ENCODE results near the gene KRT76.

The KRT76 gene

GRCh38 chr12:52776913-52777395, at the start of gene KRT76:
Gene KRT76 (minus strand): TSS chr12:52777345. CDS start chr12:52777291, 54 bp downstream.
- FAIRE-seq, result no peak

DNA sequence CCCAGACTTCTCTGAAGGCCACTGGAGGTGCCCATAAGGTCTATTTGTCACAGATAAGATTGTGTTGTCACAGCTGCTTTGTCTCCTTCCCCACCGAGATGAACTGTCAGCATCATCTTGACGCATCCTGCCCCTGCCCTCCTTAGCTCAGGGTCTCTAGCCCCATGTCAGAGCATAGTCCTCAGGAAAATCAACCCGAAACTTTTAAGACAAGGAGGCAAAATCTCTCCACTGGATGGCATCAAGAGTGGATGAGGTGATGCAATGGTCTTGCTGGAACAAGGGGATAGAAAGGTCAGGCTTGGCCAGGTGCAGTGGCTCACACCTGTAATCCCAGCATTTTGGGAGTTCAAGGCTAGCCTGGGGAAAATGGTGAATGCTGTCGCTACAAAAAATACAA, 48.8 kb upstream of the KRT76 start:
- FAIRE-seq, result no peak

- FAIRE-seq, result no peak
These were observed 47.7 kb upstream of the KRT76 start for GRCh38 chr12:52824741-52825410.

- FAIRE-seq, result no peak
These were observed 46.8 kb upstream of the KRT76 start for GRCh38 chr12:52823761-52824450.

DNA sequence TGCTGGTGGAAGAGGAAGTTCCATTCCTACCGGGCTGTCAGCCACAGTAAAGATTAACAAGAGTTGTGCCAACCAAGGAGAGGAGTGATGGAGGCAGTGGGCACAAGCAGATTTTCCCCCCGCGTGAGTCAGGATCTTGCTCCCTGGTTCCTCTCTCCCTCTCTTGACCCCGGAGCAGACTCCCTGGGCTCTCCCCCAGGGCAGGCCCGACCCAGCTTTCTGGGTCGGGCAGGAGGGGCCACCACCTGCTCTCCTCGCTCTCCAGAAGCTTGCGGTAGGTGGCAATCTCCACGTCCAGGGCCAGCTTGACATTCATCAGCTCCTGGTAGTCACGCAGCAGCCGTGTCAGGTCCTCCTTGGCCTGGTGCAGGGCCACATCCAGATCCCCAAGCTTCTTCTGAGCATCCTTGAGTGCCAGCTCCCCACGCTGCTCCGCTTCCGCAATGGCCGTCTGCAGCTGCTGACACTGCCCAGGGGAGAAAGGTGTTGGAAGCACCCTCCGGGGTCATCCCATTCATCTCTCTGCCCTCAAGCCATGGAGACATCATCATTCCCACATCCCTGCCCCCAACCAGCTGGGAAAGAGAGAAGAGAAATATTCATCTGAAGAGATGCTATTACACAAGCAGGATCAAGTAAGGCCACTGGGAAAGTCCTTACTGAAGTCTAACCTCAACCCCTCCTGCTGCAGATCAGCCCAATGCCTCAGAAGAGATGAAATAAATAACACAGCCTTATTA, 45.8 kb upstream of the KRT76 start:
- no peak for FAIRE-seq

GRCh38 chr12:52821826-52822660, 44.9 kb upstream of the KRT76 start:
- FAIRE-seq, result no peak

GRCh38 chr12:52821071-52821730, 44.1 kb upstream of the KRT76 start:
- FAIRE-seq, result no peak

GRCh38 chr12:52820521-52820920, 43.4 kb upstream of the KRT76 start:
- FAIRE-seq, result no peak

GRCh38 chr12:52819731-52820510, 42.8 kb upstream of the KRT76 start:
- FAIRE-seq, result no peak

DNA sequence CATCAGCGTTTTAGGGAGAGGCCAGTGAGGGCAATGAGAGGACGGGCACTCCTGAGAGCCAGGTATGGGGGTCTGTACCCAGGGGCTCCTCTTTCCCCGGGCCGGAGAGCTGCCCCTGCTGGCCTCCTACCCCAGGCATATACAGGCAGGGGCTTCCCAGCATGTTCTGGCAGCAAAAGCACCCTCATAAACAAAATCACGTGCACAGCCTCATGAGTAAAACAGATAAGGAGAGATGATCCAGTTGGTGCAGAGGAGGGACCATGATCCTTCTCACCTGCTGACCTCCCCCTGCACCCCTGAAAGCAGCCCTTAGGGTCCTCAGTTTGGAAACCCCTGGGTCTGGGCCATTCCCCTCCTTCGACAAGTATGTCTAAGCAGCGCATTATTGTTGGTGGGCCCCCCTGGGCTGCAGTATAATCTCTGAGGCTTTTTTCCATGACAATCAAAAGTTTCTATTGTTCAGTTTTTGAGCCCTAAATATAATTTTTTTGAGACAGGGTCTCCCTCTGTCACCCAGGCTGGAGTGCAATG, 41.8 kb upstream of the KRT76 start:
- no peak for FAIRE-seq

DNA sequence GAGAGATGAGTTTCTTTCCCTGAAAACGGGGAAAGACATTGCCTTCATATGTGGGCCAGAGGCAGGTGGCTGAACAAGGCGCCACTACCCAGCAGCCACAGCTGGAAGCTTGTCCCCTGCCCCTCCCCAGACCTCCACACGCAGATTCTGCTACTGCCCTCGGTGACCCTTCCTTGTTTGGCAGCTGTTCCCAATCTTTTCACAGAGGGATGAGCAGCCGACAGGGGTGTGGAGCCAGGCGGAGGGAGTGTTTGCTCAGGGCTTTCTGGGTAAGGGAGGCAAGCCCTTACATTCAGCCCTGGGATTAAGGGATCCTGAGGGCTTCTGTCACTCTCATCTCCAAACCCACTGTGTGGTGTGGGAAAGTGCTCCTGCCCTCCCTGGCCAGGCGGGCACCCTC, 41.2 kb upstream of the KRT76 start:
- no peak for FAIRE-seq

- no peak for FAIRE-seq
These were observed 40.6 kb upstream of the KRT76 start for GRCh38 chr12:52817699-52818238.

DNA sequence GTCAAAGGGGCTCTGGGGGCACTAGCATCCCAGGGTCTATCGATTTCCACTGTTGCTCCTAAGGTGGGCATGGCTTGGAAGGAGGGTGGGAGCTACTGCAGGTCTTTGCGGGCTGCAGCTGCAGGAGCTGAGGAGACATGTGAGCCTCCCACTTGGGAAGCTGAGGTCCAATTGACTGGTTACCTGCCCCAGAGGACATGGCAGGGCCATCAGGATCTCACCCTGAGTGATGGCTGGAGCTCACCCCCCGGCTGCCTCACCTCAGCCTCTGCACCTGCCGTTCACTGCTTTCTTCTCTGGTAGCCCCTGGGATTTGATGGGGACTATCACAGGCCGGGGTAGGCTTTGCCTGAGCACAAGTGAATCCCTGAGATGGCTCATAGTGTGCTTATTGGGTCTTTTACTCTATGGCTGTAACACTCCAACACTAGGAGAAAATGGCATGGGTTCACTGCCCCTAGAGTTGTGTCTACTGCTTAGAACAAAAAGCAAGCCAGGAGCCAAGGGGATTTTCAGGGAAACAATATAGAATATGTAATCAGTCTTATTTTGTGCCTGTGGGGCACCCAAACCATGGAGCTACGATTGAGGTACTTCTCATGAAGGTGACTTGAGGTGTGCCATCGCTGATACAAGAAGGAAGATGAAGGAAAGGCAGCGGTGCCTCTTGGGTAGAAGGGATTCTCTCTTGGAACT, 40.0 kb upstream of the KRT76 start:
- FAIRE-seq, result no peak

DNA sequence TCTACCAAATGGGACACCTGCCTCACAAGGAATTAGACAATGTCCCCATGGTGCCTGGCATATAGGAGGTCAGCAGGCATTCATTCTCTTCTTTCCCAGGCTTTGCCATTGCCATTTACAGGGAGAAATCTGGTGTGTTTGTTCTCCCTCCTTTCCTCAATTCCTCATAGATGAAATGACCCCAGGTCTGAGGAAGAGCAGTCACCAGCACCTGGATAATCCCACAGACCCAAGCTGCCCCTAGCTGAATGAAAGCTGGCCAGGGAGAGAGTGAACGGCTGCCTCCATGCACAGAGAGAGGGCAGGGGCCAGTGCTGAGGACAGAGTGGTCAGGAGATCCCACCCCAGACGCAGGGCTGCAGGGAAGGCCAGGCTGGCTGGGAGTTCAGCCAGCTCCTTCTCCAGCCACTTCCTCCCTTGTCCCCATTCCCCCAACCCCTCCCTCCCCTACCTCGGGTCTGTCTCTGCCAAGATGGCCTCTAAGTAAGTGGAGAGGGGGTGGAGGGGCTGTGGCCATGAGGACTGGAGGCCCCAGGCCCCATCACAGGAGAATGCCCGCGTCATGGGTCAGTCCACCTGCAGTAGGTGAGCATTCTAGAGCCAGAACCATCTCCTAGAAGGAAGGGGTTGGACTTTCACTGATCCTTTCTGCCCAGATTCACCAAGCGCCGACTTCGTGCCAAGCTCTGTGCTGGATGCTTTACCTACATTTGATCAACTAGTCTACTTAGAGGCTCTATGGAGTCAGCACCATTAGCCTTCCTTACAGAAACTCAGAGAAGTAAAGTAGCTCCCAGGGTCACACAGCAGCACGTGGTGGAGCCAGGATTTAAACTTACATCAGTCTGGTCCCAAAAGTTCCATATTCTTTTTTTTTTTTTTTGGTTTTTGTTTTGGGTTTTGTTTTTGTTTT, 38.8 kb upstream of the KRT76 start:
- no peak for FAIRE-seq

GRCh38 chr12:52815161-52815560, 38.0 kb upstream of the KRT76 start:
- FAIRE-seq, result no peak

- FAIRE-seq, result no peak
These were observed 37.6 kb upstream of the KRT76 start for GRCh38 chr12:52814710-52815155.

GRCh38 chr12:52813885-52814709, 37.0 kb upstream of the KRT76 start, which contains the start of gene KRT4:
Gene KRT4 (minus strand): TSS chr12:52814116. CDS start chr12:52814058, 58 bp downstream.
- no peak for FAIRE-seq
